Transverse colon (tissue), 4 donors: ENCODE measurements around the gene APBB1. TPM values are rescaled to one million over a fixed set of nuclear protein-coding genes. Genes with fewer than 3 reads are reported as not detected.

Experiments used
- DNase-seq: peaks from one replicate; pipeline ENCODE4 v3.0.0-alpha.2; 2019
- H3K27ac ChIP-seq, 4 donors: fragments of 200-600 bp; sonication (generic); 2 replicates each; pipeline ENCODE4 v1.5.1; 2016 to 2018; ENCODE audit warnings: inconsistent platforms in 4 of 4
- H3K27me3 ChIP-seq: fragments of 200-600 bp; sonication (generic); 2 replicates; pipeline ENCODE4 v1.5.1; 2017; ENCODE audit warnings: inconsistent platforms
- H3K36me3 ChIP-seq, 4 donors: fragments of 200-600 bp; sonication (generic); 2 replicates each; pipeline ENCODE4 v1.5.1; 2017 to 2019; ENCODE audit warnings: inconsistent platforms in 4 of 4
- H3K4me1 ChIP-seq, 4 donors: fragments of 200-600 bp; sonication (generic); 2 replicates each; pipeline ENCODE4 v1.5.1; 2017 to 2020; ENCODE audit warnings: inconsistent platforms in 4 of 4
- H3K4me3 ChIP-seq, 4 donors: fragments of 200-600 bp; sonication (generic); 1 replicate in 1 of 4; 2 replicates in 3 of 4; pipeline versions ENCODE4 v1.5.1 to v1.6.1; 2017 to 2019; ENCODE audit warnings: inconsistent platforms in 4 of 4
- H3K9me3 ChIP-seq, 2 donors: fragments of 200-600 bp; sonication (generic); 2 replicates each; pipeline ENCODE4 v1.5.1; 2017 to 2019; ENCODE audit warnings: inconsistent platforms in 2 of 2
- CTCF ChIP-seq, 5 experiments: fragments of 200-600 bp in 3 of 5; fragments of 450-650 bp in 2 of 5; sonication (generic) in 3 of 5; IDR thresholded peaks; 1 replicate in 2 of 5; 2 replicates in 3 of 5; pipeline ENCODE4 v1.5.1; 2016 to 2017; ENCODE audit warnings: antibody characterized with exemption in 5 of 5, inconsistent platforms in 3 of 5, mild to moderate bottlenecking in 2 of 5, moderate library complexity in 1 of 5
- EP300 ChIP-seq: sonication (generic); formaldehyde crosslinking; IDR thresholded peaks from one replicate; pipeline ENCODE4 v1.6.1; 2017; ENCODE audit warnings: antibody characterized with exemption, low read depth
- POLR2A ChIP-seq: fragments of 450-650 bp; IDR thresholded peaks from one replicate; pipeline ENCODE4 v1.6.1; 2016; ENCODE audit warnings: antibody characterized with exemption, mild to moderate bottlenecking, moderate library complexity
- POLR2AphosphoS5 ChIP-seq, 3 donors: sonication (generic); formaldehyde crosslinking; IDR thresholded peaks; one replicate each; pipeline ENCODE4 v1.6.1; 2016; ENCODE audit warnings: antibody characterized with exemption in 3 of 3
- WGBS, 2 donors: methylation state at CpG; one replicate each; pipeline ENCODE4 v1.1.5; 2018; ENCODE audit warnings: low coverage in 1 of 2; 5-methylcytosine and 5-hydroxymethylcytosine counted together
- in situ Hi-C, 4 donors: fragments of 200-750 bp; cut with MboI; loops; one replicate each; pipeline versions ENCODE4 v1.15.0 to v1.15.1; 2017; ENCODE audit warnings: low sequenced_read_pairs in 3 of 4, low pct_ligation_motif_present in 1 of 4, low pct_unique_long_range_greater_than_20kb in 1 of 4
- intact Hi-C: fragments of 100-400 bp; cut with DNase I; formaldehyde crosslinking; loops from one replicate; pipeline ENCODE4 v1.15.1; 2023; ENCODE audit warnings: low total_unique reads
- total RNA-seq, 4 donors: library from RNA; depleted of rRNA; stranded (reverse); fragments of >200 nt; gene quantifications; one replicate each; pipeline ENCODE4 v1.1.0, GENCODE V29; 2016

Gene APBB1
- total RNA-seq, 4 donors from 2014 or later: 9.0 to 18.3 (median 12.0) TPM

GRCh38 chr11:6388748-6389147 lies 30.1 kb downstream of the APBB1 start:
- 78 to 91% methylated on average over 1 of the region's 1 CpG for WGBS, 2 donors
- no peak for TF ChIP-seq POLR2AphosphoS5 (IDR thresholded peaks at IDR 0.05)
- TF ChIP-seq POLR2A: no peak
- TF ChIP-seq CTCF (IDR thresholded peaks at IDR 0.05): no peak
- no peak for TF ChIP-seq EP300
- Histone ChIP-seq H3K27ac (peak overlapping the region; percentile 85 to 96 (median 93)), H3K9me3 (no peaks in the 10 kb centered on the region), H3K36me3 (no peaks in the 10 kb centered on the region), H3K27me3 (no peaks in the 10 kb centered on the region), H3K4me3 (no peak overlapping the region), H3K4me1 (peaks cover 6 to 39% (median 23%) of the 10 kb centered on the region in 4 donors)
- intact Hi-C loops: no loop called here
- no peak for DNase-seq
- in situ Hi-C loops: loop anchor here in 3 of 4 donors (10.0 kb wide), 4 partner anchors 56 to 296 kb away; partner anchors contain the start of genes HPX (in 1 of the 3), ILK (in 1 of the 3), MRPL17 (in 1 of the 3) and RRP8 (in 1 of the 3)

GRCh38 chr11:6387811-6388599 lies 30.9 kb downstream of the APBB1 start:
- TF ChIP-seq EP300: no peak
- TF ChIP-seq POLR2AphosphoS5 (IDR thresholded peaks at IDR 0.05): peak in 1 of 3 donors; percentile 58
- no peak for TF ChIP-seq CTCF (IDR thresholded peaks at IDR 0.05)
- H3K4me1 ChIP-seq: peaks cover 6 to 39% (median 23%) of the 10 kb centered on the region in 4 donors
- H3K4me3 ChIP-seq: no peak overlapping the region
- no peak for DNase-seq
- H3K27ac ChIP-seq: peak overlapping the region; percentile 85 to 96 (median 93)
- in situ Hi-C loops: loop anchor here in 3 of 4 donors (10.0 kb wide), 4 partner anchors 57 to 297 kb away; partner anchors contain the start of genes HPX (in 1 of the 3), ILK (in 1 of the 3), MRPL17 (in 1 of the 3) and RRP8 (in 1 of the 3)
- WGBS, 2 donors: 62 to 85% methylated on average over 3 to 12 of the region's 12 CpGs
- intact Hi-C loops: no loop called here
- H3K27me3 ChIP-seq: no peaks in the 10 kb centered on the region
- no peaks in the 10 kb centered on the region for H3K36me3 ChIP-seq
- no peaks in the 10 kb centered on the region for H3K9me3 ChIP-seq

GRCh38 chr11:6385046-6385777 lies 33.7 kb downstream of the APBB1 start:
- Histone ChIP-seq H3K27ac (no peak overlapping the region), H3K36me3 (no peaks in the 10 kb centered on the region), H3K4me1 (peaks cover 0 to 26% (median 13%) of the 10 kb centered on the region in 4 donors), H3K27me3 (no peaks in the 10 kb centered on the region), H3K4me3 (no peak overlapping the region), H3K9me3 (no peaks in the 10 kb centered on the region)
- intact Hi-C loops: no loop called here
- WGBS, 2 donors: 88 to 100% methylated on average over 1 to 7 of the region's 7 CpGs
- in situ Hi-C loops: loop anchor here in 3 of 4 donors (10.0 kb wide), 4 partner anchors 60 to 300 kb away; partner anchors contain the start of genes HPX (in 1 of the 3), ILK (in 1 of the 3), MRPL17 (in 1 of the 3) and RRP8 (in 1 of the 3)
- DNase-seq: no peak
- TF ChIP-seq CTCF (IDR thresholded peaks at IDR 0.05): no peak
- TF ChIP-seq POLR2AphosphoS5 (IDR thresholded peaks at IDR 0.05): no peak
- TF ChIP-seq EP300: no peak
- no peak for TF ChIP-seq POLR2A

- no peak overlapping the region for H3K27ac ChIP-seq
- no peaks in the 10 kb centered on the region for H3K9me3 ChIP-seq
- intact Hi-C loops (loop anchor here (2.0 to 10.0 kb wide), 2 partner anchors 64 to 126 kb away; no protein-coding TSS in a partner anchor), in situ Hi-C loops (loop anchor here in 1 of 4 donors (10.0 kb wide), 1 partner anchor 66 kb away; the partner anchor contains the start of gene HPX)
- H3K27me3 ChIP-seq: no peaks in the 10 kb centered on the region
- no peak overlapping the region for H3K4me3 ChIP-seq
- no peak for DNase-seq
- peaks cover 0 to 15% (median 0%) of the 10 kb centered on the region in 4 donors for H3K4me1 ChIP-seq
- H3K36me3 ChIP-seq: no peaks in the 10 kb centered on the region
- TF ChIP-seq CTCF (IDR thresholded peaks at IDR 0.05) (no peak), EP300 (no peak), POLR2A (no peak), POLR2AphosphoS5 (IDR thresholded peaks at IDR 0.05) (no peak)
- 55% methylated on average over 5 of the region's 5 CpGs; no CpG with 5 or more reads in 1 of the 2 donors for WGBS, 2 donors
Observed at GRCh38 chr11:6378640-6378989, 40.3 kb downstream of the APBB1 start.
